Heart right ventricle (tissue), 16 donors: ENCODE measurements around the gene HCN3. TPM values are rescaled to one million over a fixed set of nuclear protein-coding genes. Genes with fewer than 3 reads are reported as not detected.

ENCODE experiments used
- ATAC-seq, 8 donors: fragments of 200-7000 bp; cut with Tn5 transposase; one replicate each; pipeline ENCODE4 v1.9.1; 2020; ENCODE audit warnings: mild to moderate bottlenecking in 8 of 8, moderate library complexity in 8 of 8, moderate number of reproducible peaks in 1 of 8
- DNase-seq, 2 donors: peaks; one replicate each; pipeline ENCODE4 v3.0.0-alpha.2; 2020
- H3K27ac ChIP-seq, 10 donors: fragments of 200-600 bp; sonication (generic) in 2 of 10; one replicate each; pipeline versions ENCODE4 v1.5.0 to v1.8.0; 2020 to 2022; ENCODE audit warnings: mild to moderate bottlenecking in 3 of 10
- H3K27me3 ChIP-seq, 7 donors: fragments of 200-600 bp; one replicate each; pipeline ENCODE4 v1.8.0; 2021 to 2022; ENCODE audit warnings: mild to moderate bottlenecking in 2 of 7
- H3K36me3 ChIP-seq, 9 donors: fragments of 200-600 bp; sonication (generic) in 1 of 9; one replicate each; pipeline versions ENCODE4 v1.5.0 to v1.8.0; 2020 to 2022; ENCODE audit warnings: mild to moderate bottlenecking in 2 of 9
- H3K4me1 ChIP-seq, 9 donors: fragments of 200-600 bp; sonication (generic) in 1 of 9; one replicate each; pipeline versions ENCODE4 v1.5.0 to v1.8.0; 2020 to 2022; ENCODE audit warnings: mild to moderate bottlenecking in 4 of 9
- H3K4me3 ChIP-seq, 10 donors: fragments of 200-600 bp; sonication (generic) in 2 of 10; one replicate each; pipeline versions ENCODE4 v1.5.0 to v1.8.0; 2020 to 2022; ENCODE audit warnings: mild to moderate bottlenecking in 7 of 10, moderate library complexity in 2 of 10
- H3K9me3 ChIP-seq, 11 donors: fragments of 200-600 bp in 10 of 11; sonication (generic) in 2 of 11; one replicate each; pipeline versions ENCODE4 v1.5.0 to v1.8.0; 2013 to 2022; ENCODE audit warnings: mild to moderate bottlenecking in 2 of 11, control low read depth in 1 of 11, moderate library complexity in 1 of 11
- CTCF ChIP-seq, 9 donors: fragments of 200-600 bp; sonication (generic) in 2 of 9; IDR thresholded peaks; one replicate each; pipeline versions ENCODE4 v1.5.0 to v1.8.0; 2021 to 2022; ENCODE audit warnings: antibody characterized with exemption in 9 of 9, mild to moderate bottlenecking in 5 of 9, moderate library complexity in 1 of 9
- WGBS, 2 donors: extraction: QIAGEN DNeasy Blood & Tissue Kit; methylation state at CpG; one replicate each; pipeline ENCODE4 v1.1.7; 2013; ENCODE audit warnings: inconsistent platforms in 1 of 2; 5-methylcytosine and 5-hydroxymethylcytosine counted together
- intact Hi-C, 10 donors: fragments of 100-400 bp; cut with DNase I; formaldehyde crosslinking; loops; one replicate each; pipeline versions ENCODE4 v1.11.1 to v1.14.2; 2022
- polyA plus RNA-seq, 2 donors: library from polyadenylated mRNA; stranded (reverse); fragments of 200-250 nt; gene quantifications; one replicate each; pipeline ENCODE4 v1.2.3, GENCODE V29; 2013
- total RNA-seq, 10 donors: library from RNA; stranded (reverse); fragmentation: NEBNext Ultra II Directional in 3 of 10; extraction: Animal tissue kit (Norgen Biotek cat#: 25700) in 3 of 10; gene quantifications; one replicate each; pipeline versions ENCODE4 v1.2.1 to v1.2.4, GENCODE V29; 2021 to 2023
- donor health status: Arrhythmogenic right ventricular cardiomyopathy.
- donor health status: ischemic (EF 13 %, LVEDD 7.1; RV severe dilation, severe dysfunction).
- donor health status: healthy with polysubstance abuse.
- donor health status: DM: no; HTN: yes; CAD: no.
- donor health status: DM: no; HTN: no; CAD: no.
- donor health status: ischemic (EF 25% LVEDD 6.9; RV normal size, moderate dysfunction).
- donor health status: ischemic (EF 25% LVEDD 5.7; RV mildly dilated, moderate dysfunction).
- donor health status: healthy.
- donor health status: DM: yes; HTN: yes; CAD: no.
- donor health status: Ischemic cardiomyopathy.
- donor health status: ischemic (EF 35%, LVEDD 5.7; RV mildly dilated, moderate dysfunction).
- donor health status: nonischemic (EF 11% LVEDD 7.7; RV severe dilation, severe dysfunction).
- donor health status: DM: yes; HTN: yes; CAD: no.
- donor health status: PGD.
- donor health status: ischemic (EF 29% LVEDD 5.4; RV normal size, mild dysfunction).
- donor health status: nonischemic (EF 23%, LVEDD 6.1; RV moderate dilation, normal function).

HCN3 gene
- total and polyA plus RNA-seq, 12 donors = 0.68 to 3.2 (median 1.0) TPM

DNA sequence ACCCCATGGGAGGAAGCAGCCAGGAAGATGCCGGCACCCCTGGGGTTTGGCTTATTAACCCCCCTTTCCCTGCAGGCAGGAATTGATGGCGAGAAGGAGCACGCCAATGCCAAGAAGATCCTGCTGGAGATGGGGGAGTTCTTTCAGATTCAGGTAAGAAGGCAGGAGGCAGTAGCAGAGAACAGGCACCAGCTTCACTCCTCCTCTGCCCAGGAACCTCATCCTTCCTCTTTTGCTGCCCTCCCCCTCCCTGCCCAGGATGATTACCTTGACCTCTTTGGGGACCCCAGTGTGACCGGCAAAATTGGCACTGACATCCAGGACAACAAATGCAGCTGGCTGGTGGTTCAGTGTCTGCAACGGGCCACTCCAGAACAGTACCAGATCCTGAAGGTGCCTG is 42.3 kb downstream of the HCN3 start:
- H3K36me3 ChIP-seq = peaks cover 0 to 52% (median 6%) of the 10 kb centered on the region in 9 donors
- TF ChIP-seq CTCF (IDR thresholded peaks at IDR 0.05) = no peak
- H3K27me3 ChIP-seq = no peaks in the 10 kb centered on the region
- H3K27ac ChIP-seq = peak overlapping the region in 1 of 10 donors; percentile 98
- H3K4me1 ChIP-seq = peaks cover 7 to 37% (median 31%) of the 10 kb centered on the region in 9 donors
- no peaks in the 10 kb centered on the region for H3K9me3 ChIP-seq
- no peak for ATAC-seq
- intact Hi-C loops = no loop called here
- H3K4me3 ChIP-seq = no peak overlapping the region
- 77% methylated on average over 5 of the region's 5 CpGs for WGBS, 2 donors
- DNase-seq = no peak

- peak overlapping the region; percentile 54 to 87 (median 78) for H3K4me3 ChIP-seq
- DNase-seq (no peak), ATAC-seq (no peak)
- H3K9me3 ChIP-seq = no peaks in the 10 kb centered on the region
- peaks cover 0 to 45% (median under 1%) of the 10 kb centered on the region in 9 donors for H3K36me3 ChIP-seq
- WGBS, 2 donors = 34 to 38% methylated on average over 11 of the region's 11 CpGs
- TF ChIP-seq CTCF (IDR thresholded peaks at IDR 0.05) = no peak
- H3K27ac ChIP-seq = peak overlapping the region in 9 of 10 donors; percentile 69 to 98 (median 97)
- H3K4me1 ChIP-seq = peaks cover 7 to 42% (median 35%) of the 10 kb centered on the region in 9 donors
- no peaks in the 10 kb centered on the region for H3K27me3 ChIP-seq
- intact Hi-C loops = loop anchor here (2.0 to 5.0 kb wide), 5 partner anchors 43 to 272 kb away; partner anchors contain the start of genes HCN3 (in 5 of the 10), MTX1 (in 2 of the 10) and THBS3 (in 2 of the 10)
Observed at GRCh38 chr1:155320252-155320651, 43.0 kb downstream of the HCN3 start.

- DNase-seq = peak; percentile 88
- peak; percentile 32 to 56 (median 48) for ATAC-seq
- peaks cover 7 to 48% (median 40%) of the 10 kb centered on the region in 9 donors for H3K4me1 ChIP-seq
- peak within 1 kb of the TSS; percentile 54 to 87 (median 78) for H3K4me3 ChIP-seq
- H3K36me3 ChIP-seq = peaks cover 0 to 45% (median 2%) of the 10 kb centered on the region in 9 donors
- H3K27ac ChIP-seq = peak within 1 kb of the TSS; percentile 61 to 98 (median 97)
- WGBS, 2 donors = 10 to 12% methylated on average over 50 to 51 of the region's 51 CpGs
- peak in 1 of 9 donors; percentile 5 for TF ChIP-seq CTCF (IDR thresholded peaks at IDR 0.05)
- intact Hi-C loops = loop anchor here (2.0 to 5.0 kb wide), 5 partner anchors 44 to 271 kb away; partner anchors contain the start of genes HCN3 (in 5 of the 10), MTX1 (in 2 of the 10) and THBS3 (in 2 of the 10)
- H3K27me3 ChIP-seq = no peaks in the 10 kb centered on the region
- H3K9me3 ChIP-seq = no peaks in the 10 kb centered on the region
Observed at GRCh38 chr1:155320661-155321617, 43.7 kb downstream of the HCN3 start, which contains the start of gene RUSC1. RUSC1 (plus strand) TSS chr1:155320894; CDS start chr1:155321774, 880 bp downstream.
